OCI-LY1 (cell line): ENCODE measurements around the gene DPF3.

Experiments used
- H2AFZ ChIP-seq: fragments of 200-600 bp; sonication (generic), shearing (Covaris generic); 2 replicates; pipeline ENCODE4 v1.6.0; 2014; ENCODE audit warnings: antibody characterized with exemption, mild to moderate bottlenecking, low read length
- H3F3A ChIP-seq: fragments of 200-600 bp; sonication (generic), shearing (Covaris generic); 2 replicates; pipeline ENCODE4 v1.6.0; 2014; ENCODE audit warnings: mild to moderate bottlenecking, antibody characterized with exemption, low read length, moderate library complexity; ENCODE audit not compliant: insufficient read depth
- H3K27ac ChIP-seq: fragments of 200-600 bp; sonication (generic); 2 replicates; pipeline ENCODE4 v1.5.1; 2014; ENCODE audit warnings: low read length, mixed run types, mild to moderate bottlenecking, low read depth; ENCODE audit not compliant: poor library complexity, severe bottlenecking
- H3K27me3 ChIP-seq: fragments of 200-600 bp; sonication (generic); 2 replicates; pipeline ENCODE4 v1.6.0; 2014; ENCODE audit warnings: antibody characterized with exemption, mild to moderate bottlenecking, low read length, moderate library complexity; ENCODE audit not compliant: insufficient read depth
- H3K36me3 ChIP-seq: fragments of 200-600 bp; sonication (generic); 2 replicates; pipeline ENCODE4 v1.6.1; 2014; ENCODE audit warnings: mild to moderate bottlenecking, antibody characterized with exemption, low read length, moderate library complexity, mixed read lengths; ENCODE audit not compliant: insufficient read depth
- H3K4me1 ChIP-seq: fragments of 200-600 bp; sonication (generic); 2 replicates; pipeline ENCODE4 v1.5.1; 2014; ENCODE audit warnings: mild to moderate bottlenecking, low read length, moderate library complexity; ENCODE audit not compliant: insufficient read depth, severe bottlenecking
- H3K4me2 ChIP-seq: fragments of 200-600 bp; sonication (generic), shearing (Covaris generic); 2 replicates; pipeline ENCODE4 v1.6.1; 2014; ENCODE audit warnings: low read length
- H3K4me3 ChIP-seq: fragments of 200-600 bp; sonication (generic); 2 replicates; pipeline ENCODE4 v1.5.1; 2014; ENCODE audit warnings: low read length, low read depth, mild to moderate bottlenecking, mixed read lengths; ENCODE audit not compliant: poor library complexity, severe bottlenecking
- H3K79me2 ChIP-seq: fragments of 200-600 bp; shearing (Covaris generic); 2 replicates; pipeline ENCODE4 v1.6.1; 2016; ENCODE audit warnings: mixed run types, low read length, mixed read lengths; ENCODE audit not compliant: insufficient read depth
- H3K9ac ChIP-seq: fragments of 200-600 bp; sonication (generic), shearing (Covaris generic); 2 replicates; pipeline ENCODE4 v1.6.1; 2014; ENCODE audit warnings: mild to moderate bottlenecking, low read length, mixed read lengths
- H3K9me2 ChIP-seq: fragments of 200-600 bp; sonication (generic), shearing (Covaris generic); 2 replicates; pipeline ENCODE4 v1.6.1; 2014; ENCODE audit warnings: low read depth, mild to moderate bottlenecking, low read length, mixed read lengths
- H3K9me3 ChIP-seq: fragments of 200-600 bp; shearing (Covaris generic); 2 replicates; pipeline ENCODE4 v1.6.1; 2014; ENCODE audit warnings: low read length, mixed read lengths
- H4K20me1 ChIP-seq: fragments of 200-600 bp; sonication (generic), shearing (Covaris generic); 2 replicates; pipeline ENCODE4 v1.6.0; 2016; ENCODE audit warnings: mild to moderate bottlenecking, low read length; ENCODE audit not compliant: insufficient read depth
- EZH2 ChIP-seq: fragments of 200-600 bp; sonication (generic), shearing (Covaris generic); IDR thresholded peaks from 2 replicates; pipeline ENCODE4 v1.8.0; 2017; ENCODE audit warnings: borderline replicate concordance, mixed run types, mild to moderate bottlenecking, antibody characterized with exemption, low read length, moderate library complexity, mixed read lengths
- TF ChIP-seq, protein P1 (sequence below): fragments of 200-600 bp; sonication (generic), shearing (Covaris generic); IDR thresholded peaks from 2 replicates; pipeline ENCODE4 v1.5.1; 2017; ENCODE audit warnings: mild to moderate bottlenecking, antibody characterized with exemption, low read length, moderate library complexity, mixed read lengths

Gene DPF3

DNA sequence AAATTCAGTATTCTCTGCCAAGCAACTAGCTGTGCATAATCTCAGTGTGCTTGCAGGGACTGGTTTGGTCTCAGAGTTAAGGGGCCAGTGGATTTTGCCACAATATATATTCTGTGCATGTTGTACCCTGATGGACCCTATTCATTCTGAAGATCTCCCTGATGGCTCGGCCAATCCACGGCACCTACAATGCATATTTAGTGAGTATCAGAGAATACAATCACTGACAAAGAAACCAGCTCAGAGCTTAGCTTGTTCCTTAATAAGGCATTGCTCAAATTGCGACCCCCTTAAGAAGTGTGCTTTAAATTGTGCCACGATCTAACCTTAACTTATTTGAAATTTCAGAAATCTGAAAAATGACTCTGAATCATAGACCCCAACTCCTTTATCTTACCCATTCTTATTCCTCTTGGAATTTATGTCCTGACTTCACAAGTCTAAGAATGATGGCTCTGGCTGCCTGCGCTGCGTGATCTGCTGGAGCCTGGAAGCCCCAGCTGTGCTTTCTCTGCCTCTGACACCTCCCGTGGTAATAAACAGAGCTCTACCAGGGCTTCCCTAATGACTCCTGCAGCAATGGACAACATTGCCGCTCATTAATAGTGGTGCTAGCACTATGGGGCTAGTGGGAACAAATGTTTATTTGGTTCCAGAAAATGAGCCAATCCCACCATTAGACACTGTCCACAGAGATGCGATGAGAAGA is 23.3 kb upstream of the DPF3 start:
- TF ChIP-seq, protein P1, sequence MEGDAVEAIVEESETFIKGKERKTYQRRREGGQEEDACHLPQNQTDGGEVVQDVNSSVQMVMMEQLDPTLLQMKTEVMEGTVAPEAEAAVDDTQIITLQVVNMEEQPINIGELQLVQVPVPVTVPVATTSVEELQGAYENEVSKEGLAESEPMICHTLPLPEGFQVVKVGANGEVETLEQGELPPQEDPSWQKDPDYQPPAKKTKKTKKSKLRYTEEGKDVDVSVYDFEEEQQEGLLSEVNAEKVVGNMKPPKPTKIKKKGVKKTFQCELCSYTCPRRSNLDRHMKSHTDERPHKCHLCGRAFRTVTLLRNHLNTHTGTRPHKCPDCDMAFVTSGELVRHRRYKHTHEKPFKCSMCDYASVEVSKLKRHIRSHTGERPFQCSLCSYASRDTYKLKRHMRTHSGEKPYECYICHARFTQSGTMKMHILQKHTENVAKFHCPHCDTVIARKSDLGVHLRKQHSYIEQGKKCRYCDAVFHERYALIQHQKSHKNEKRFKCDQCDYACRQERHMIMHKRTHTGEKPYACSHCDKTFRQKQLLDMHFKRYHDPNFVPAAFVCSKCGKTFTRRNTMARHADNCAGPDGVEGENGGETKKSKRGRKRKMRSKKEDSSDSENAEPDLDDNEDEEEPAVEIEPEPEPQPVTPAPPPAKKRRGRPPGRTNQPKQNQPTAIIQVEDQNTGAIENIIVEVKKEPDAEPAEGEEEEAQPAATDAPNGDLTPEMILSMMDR, result no peak
- TF ChIP-seq EZH2, result no peak
- Histone ChIP-seq H3K27ac (no peak overlapping the region), H3K36me3 (no peaks in the 10 kb centered on the region), H4K20me1 (no peaks in the 10 kb centered on the region), H3K4me3 (no peak overlapping the region), H3K27me3 (no peaks in the 10 kb centered on the region), H2AFZ (no peak overlapping the region), H3K9me2 (no peaks in the 10 kb centered on the region), H3K4me2 (no peak overlapping the region), H3K9ac (no peak overlapping the region), H3K79me2 (no peaks in the 10 kb centered on the region), H3K4me1 (no peaks in the 10 kb centered on the region), H3K9me3 (no peaks in the 10 kb centered on the region), H3F3A (no peaks in the 10 kb centered on the region)

DNA sequence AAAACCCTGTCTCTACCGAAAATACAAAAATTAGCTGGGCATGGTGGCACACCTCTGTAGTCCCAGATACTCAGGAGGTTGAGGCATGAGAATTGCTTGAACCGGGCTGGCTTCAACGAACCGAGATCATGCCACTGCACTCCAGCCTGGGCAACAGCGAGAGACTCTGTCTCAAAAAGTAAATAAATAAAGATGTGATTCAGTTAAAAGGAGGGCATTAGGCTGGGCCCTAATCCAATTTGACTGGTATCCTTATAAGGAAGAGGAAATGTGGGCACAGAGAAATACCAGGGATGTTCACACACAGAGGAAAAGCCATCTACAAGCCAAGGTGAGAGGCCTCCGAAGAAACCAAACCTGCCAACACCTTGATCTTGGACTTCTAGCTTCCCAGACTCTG is 22.3 kb upstream of the DPF3 start:
- no peaks in the 10 kb centered on the region for H3K79me2 ChIP-seq
- H3K4me1 ChIP-seq, result no peaks in the 10 kb centered on the region
- H2AFZ ChIP-seq, result no peak overlapping the region
- H3K9me3 ChIP-seq, result no peaks in the 10 kb centered on the region
- H3K9me2 ChIP-seq, result no peaks in the 10 kb centered on the region
- H3K36me3 ChIP-seq, result no peaks in the 10 kb centered on the region
- H3K4me2 ChIP-seq, result no peak overlapping the region
- H3K4me3 ChIP-seq, result no peak overlapping the region
- no peak overlapping the region for H3K9ac ChIP-seq
- no peaks in the 10 kb centered on the region for H4K20me1 ChIP-seq
- H3F3A ChIP-seq, result no peaks in the 10 kb centered on the region
- no peaks in the 10 kb centered on the region for H3K27me3 ChIP-seq
- H3K27ac ChIP-seq, result no peak overlapping the region
- TF ChIP-seq EZH2, result no peak
- TF ChIP-seq, protein P1, result no peak

DNA sequence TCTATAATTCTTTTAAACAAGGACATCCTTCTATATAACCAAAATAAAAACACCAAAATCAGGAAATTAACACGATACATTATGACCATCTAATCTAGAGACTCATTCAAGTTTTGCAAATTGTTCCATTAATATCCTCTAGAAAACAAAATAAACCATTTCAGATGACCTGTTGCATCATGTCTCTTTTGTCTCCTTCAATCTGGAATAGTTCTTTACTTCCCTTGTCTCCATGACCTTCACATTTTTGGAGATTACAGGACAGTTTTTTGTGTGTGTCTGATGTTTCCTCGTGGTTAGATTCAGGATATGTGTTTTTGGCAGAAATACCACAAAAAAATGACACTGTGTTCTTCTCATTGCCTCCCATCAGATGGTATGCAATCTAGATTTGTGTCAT is 19.9 kb upstream of the DPF3 start:
- Histone ChIP-seq H3K36me3 (no peaks in the 10 kb centered on the region), H3K4me3 (no peak overlapping the region), H3F3A (no peaks in the 10 kb centered on the region), H3K27ac (no peak overlapping the region), H3K4me1 (no peaks in the 10 kb centered on the region), H3K9ac (no peak overlapping the region), H3K9me2 (no peaks in the 10 kb centered on the region), H3K4me2 (no peak overlapping the region), H3K27me3 (no peaks in the 10 kb centered on the region), H3K79me2 (no peaks in the 10 kb centered on the region), H3K9me3 (no peaks in the 10 kb centered on the region), H2AFZ (no peak overlapping the region), H4K20me1 (no peaks in the 10 kb centered on the region)
- TF ChIP-seq, protein P1, result no peak
- TF ChIP-seq EZH2, result no peak
